PFSK-1 (cell line): ENCODE results near the gene CEACAM6.

Experiments used
- FOXP2 ChIP-seq: optimal IDR thresholded peaks from 2 replicates; pipeline ENCODE3; 2011; ENCODE audit warnings: borderline replicate concordance, control low read depth, inconsistent platforms; ENCODE audit not compliant: insufficient read depth; ENCODE audit errors: extremely low read length, extremely low read depth
- POLR2AphosphoS5 ChIP-seq: IDR thresholded peaks from 2 replicates; pipeline ENCODE4 v1.6.1; 2012; ENCODE audit warnings: low read depth, mild to moderate bottlenecking, control low read depth, low read length, moderate library complexity
- REST ChIP-seq, 2 experiments: IDR thresholded peaks; 2 replicates each; pipeline versions ENCODE4 v1.6.1 to v1.8.0; 2011 to 2012; ENCODE audit warnings: low read depth in 2 of 2, low read length in 2 of 2, control low read depth in 1 of 2, inconsistent platforms in 1 of 2, mild to moderate bottlenecking in 1 of 2, moderate library complexity in 1 of 2; ENCODE audit not compliant: insufficient read depth in 1 of 2
- SIN3A ChIP-seq: IDR thresholded peaks from 2 replicates; pipeline ENCODE4 v1.6.1; 2012; ENCODE audit warnings: mild to moderate bottlenecking, low read length, moderate library complexity, borderline replicate concordance; ENCODE audit not compliant: insufficient read depth
- TAF1 ChIP-seq: IDR thresholded peaks from 2 replicates; pipeline ENCODE4 v1.6.1; 2012; ENCODE audit warnings: low read length, control low read depth, borderline replicate concordance; ENCODE audit not compliant: insufficient read depth

- TF ChIP-seq POLR2AphosphoS5 (no peak), REST (IDR thresholded peaks at IDR 0.05; ENCODE audit: insufficient read depth in 1 of 2, low read depth in 2 of 2, low read length in 2 of 2) (no peak), TAF1 (no peak), SIN3A (no peak), FOXP2 (no peak)
These were observed 47.9 kb upstream of the CEACAM6 start for GRCh38 chr19:41707502-41707812.
